HG02642 (cell line): ENCODE measurements around the gene CDH18.

Source experiments
- ATAC-seq: cut with Tn5 transposase; IDR thresholded peaks from one replicate; pipeline ENCODE4 v1.9.1; 2021; ENCODE audit warnings: mild to moderate bottlenecking; ENCODE audit not compliant: unreplicated experiment, poor library complexity

Gene CDH18

GRCh38 chr5:19940192-19940591 is 47.8 kb downstream of the CDH18 start:
- ATAC-seq, result no peak

- no peak for ATAC-seq
Measured at GRCh38 chr5:19930451-19930850, 57.5 kb downstream of the CDH18 start.

DNA sequence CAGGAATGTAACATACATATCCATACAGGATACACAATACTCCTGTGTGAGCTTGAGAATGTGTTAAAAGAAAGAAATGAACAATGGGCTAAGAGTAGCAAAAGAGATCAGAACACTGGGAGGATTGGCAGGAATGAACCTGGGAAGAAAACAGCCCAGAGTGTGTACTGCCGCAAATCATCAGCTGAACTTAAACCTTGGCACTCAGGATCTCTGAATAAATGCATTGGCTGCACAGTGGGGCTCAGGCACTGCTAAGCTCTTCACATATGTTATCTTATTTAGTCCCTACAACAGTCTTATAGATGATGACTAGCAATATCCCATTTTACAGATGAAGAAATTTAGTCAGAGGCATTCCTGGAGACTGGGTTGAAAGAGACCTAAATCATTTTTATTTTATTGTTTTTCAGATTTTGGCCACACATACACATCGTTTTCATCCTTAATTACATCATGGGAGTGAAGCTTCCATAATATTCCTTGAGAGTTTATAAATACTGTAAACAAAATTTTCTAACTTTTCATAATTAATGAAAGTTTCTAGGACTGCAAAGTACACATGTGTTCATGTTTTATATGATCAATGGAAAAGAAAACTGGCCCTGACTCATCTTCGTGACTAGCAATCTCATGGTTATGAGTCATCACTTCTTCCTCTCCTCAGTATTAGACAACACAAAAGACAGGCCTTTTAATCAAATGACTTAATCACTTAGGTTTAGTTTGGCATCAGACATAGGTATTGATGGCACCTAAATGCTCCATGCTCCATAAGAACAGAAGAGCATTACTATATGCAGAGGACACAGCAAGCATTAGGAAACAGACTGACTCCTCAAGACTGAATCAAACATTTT is 59.2 kb downstream of the CDH18 start:
- no peak for ATAC-seq

GRCh38 chr5:19927919-19928318 is 60.1 kb downstream of the CDH18 start:
- no peak for ATAC-seq

DNA sequence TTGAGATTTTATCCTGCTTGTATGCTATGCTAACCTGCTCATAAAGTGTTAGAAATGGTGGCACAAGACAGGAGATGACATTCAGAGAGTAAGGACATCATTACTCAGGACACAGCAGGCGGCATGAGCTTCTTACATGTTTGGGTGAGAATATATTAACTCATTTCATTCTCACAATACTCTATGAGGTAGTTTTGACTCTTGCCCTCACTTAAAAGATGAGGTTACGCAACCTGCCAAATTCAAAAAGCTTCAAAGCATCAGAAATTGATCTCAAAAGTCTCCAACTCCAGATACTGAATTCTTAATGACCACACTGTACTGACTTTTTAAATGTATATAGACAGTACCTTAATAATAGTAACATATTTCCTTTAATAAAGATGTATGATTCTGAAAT is 60.8 kb downstream of the CDH18 start:
- no peak for ATAC-seq

- no peak for ATAC-seq
Measured at GRCh38 chr5:19923742-19924141, 64.3 kb downstream of the CDH18 start.

- ATAC-seq, result no peak
Measured at GRCh38 chr5:19920761-19921160, 67.2 kb downstream of the CDH18 start.

GRCh38 chr5:19918780-19919179 is 69.2 kb downstream of the CDH18 start:
- ATAC-seq, result no peak

- no peak for ATAC-seq
Measured at GRCh38 chr5:19917588-19918122, 70.3 kb downstream of the CDH18 start.

- ATAC-seq, result no peak
Measured at GRCh38 chr5:19910136-19910535, 77.9 kb downstream of the CDH18 start.

DNA sequence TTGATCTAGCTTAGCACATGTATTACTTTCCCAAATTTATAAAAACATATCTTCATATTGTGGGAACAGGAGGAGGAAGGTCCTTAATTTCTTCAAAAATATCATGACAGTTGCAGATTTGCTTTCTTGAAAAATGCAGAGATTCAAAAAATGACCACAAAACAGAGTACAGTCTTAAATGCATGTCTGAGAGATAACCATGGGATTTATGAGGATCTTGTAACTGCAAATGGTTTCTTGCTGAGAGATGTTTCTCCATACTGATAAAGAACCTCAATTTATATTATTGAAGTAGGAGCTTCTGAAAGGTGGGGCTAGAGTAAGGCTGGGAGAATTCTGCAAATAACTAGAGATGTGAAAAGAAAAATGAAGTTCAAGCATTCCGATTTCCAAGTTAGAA is 83.2 kb downstream of the CDH18 start:
- no peak for ATAC-seq

DNA sequence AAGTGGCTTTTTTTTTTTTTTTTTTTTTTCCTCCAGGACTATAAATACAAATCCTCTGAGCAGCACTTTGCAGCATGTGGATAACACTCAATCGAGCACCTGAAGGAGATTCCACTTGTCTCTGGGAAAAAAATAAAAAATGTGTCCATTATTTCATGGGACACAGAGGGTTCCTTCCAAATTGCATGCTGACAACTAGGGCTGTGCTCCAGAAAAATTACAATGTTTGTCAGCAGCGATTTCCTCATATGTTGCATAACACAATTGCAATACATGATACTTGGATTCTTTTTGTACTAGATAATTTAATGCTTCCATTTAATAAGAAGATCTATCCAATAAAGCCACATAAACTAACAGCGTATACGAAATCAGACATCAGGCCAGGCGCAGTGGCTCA is 84.4 kb downstream of the CDH18 start:
- ATAC-seq, result no peak

DNA sequence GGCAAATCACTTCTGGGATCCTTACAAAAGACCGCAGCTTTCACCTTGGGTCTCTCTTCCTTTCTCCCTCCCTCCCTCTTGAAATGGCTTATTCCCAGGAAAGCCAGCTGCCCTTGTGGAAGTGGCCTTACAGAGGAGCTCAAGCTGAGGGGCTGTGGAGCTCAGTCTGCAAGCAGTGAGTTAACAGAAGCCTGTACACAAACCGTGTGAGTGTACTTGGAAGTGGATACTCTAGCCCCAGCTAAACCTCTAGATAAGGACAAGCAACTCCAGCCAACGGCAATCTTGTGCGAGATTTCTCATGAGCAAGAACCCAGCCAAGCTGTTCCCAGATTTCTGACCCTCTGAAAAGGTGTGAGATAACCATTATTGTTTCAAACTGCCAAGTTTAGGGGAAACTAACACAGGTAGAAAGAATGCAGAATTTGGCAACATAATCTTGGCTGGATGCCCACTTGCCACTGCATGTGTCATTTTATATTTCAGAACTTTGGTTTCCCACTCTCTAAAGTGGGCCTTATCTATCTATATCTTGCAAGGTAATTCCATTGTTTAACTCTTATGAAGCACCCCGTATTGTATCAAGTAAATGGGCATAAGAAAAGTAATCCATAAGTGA is 85.6 kb downstream of the CDH18 start:
- ATAC-seq, result no peak

DNA sequence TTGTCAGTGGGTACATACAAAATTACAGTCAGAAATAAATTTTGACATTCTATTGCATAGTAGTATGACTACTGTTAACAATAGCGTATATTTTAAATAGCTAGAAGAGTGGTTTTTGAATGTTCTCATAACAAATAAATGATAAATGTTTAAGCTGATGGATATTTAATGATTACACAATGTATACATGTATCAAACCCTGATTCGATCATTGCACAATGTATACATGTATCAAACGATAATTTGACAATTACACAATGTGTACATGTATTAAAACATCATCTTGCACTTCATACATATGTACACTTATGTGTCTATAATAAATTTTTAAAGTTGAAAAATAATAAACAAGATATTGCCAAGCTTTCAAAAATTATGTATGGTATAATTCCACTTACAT is 87.7 kb downstream of the CDH18 start:
- no peak for ATAC-seq

DNA sequence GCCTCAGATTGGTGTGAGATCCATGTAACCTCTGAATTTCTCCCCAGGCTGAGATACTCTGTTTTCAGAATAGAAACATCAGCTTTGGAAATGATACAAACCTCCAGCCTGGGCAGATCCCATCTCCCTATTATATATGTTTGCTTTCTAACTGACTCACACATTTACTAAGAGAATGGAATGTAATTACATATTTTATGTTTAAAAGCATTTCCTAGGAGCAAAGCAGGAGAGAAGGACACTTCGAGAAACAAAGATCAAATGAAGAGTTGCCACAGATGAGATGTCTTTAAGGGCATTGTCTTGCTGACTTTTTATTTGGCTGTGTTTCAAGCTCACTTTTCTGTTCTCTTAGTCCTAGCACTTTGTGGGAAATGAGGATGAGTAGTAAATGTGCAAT is 96.3 kb downstream of the CDH18 start:
- ATAC-seq, result no peak

GRCh38 chr5:19886123-19886917 is 101.7 kb downstream of the CDH18 start:
- ATAC-seq, result no peak

GRCh38 chr5:19885040-19885824 is 102.8 kb downstream of the CDH18 start:
- ATAC-seq, result no peak

DNA sequence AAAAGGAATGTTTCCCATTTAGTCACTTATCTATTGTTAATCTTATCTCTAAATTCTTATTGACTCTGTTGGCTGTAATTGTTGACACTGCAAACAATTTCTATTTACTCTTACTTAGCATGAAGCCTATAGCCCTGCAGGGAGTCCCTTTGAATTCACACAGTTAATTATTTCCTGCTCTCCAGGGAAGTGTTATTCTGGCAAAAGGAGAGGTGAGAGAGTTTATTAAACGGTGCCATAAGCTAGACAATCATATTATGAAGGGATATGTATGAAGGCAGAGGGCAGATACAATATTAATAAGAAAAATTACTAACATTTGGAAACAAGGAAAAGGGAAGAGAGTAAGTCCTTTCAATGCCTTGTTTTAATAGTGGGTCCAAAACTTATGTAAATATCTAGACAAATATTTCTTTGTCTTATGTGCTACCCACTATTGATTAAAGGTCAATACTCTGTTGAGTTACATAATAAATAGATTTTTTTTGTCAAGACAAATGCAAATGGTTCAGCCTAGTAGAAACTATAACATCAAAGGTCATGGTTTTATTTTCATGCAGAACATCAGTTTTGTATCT is 107.1 kb downstream of the CDH18 start:
- ATAC-seq, result no peak

DNA sequence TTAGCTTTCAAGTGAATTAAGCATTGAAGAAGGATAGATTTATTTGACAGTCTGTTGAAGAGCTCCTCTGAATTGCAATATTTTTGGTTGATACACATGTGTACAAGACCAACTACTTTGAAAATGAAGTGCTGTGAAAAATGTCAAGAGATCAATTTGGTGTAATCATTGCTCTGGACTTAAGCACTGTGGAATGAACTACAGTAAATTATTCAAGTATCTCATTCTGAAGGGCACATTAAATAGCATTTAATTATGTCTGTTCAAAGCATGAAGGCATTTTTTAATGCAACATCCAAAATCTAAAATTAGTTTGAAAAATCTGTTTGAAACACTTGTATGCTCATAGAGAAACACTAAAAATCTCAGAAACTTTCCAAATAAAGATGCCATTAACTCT is 107.5 kb downstream of the CDH18 start:
- no peak for ATAC-seq

- ATAC-seq, result no peak
Measured at GRCh38 chr5:19874811-19875210, 113.2 kb downstream of the CDH18 start.
